GM12878 (cell line): ENCODE measurements around the gene CDCA5. TPM values are rescaled to one million over a fixed set of nuclear protein-coding genes. Genes with fewer than 3 reads are reported as not detected.

Experiments
- ATAC-seq: fragments of 200-7000 bp; cut with Tn5 transposase; 3 replicates; pipeline ENCODE4 v1.9.1; 2020; ENCODE audit warnings: mild to moderate bottlenecking, moderate library complexity
- BruUV-seq: library from RNA; stranded (reverse); fragments of 400-500 nt; replicated peaks from 2 replicates; lab custom pipeline; 2021; lab: Mats Ljungman, UMichigan
- CTCF ChIA-PET: fragments of 300-600 bp; sonication (Branson Sonifier 250); formaldehyde crosslinking; extraction: SDS; loops from one replicate; lab custom pipeline; 2021; ENCODE audit warnings: inconsistent platforms; lab: Yijun Ruan, JAX
- POLR2A ChIA-PET: fragments of 350-600 bp; formaldehyde crosslinking; extraction: SDS; loops from one replicate; lab custom pipeline; 2021; ENCODE audit warnings: inconsistent platforms; lab: Charles Lee
- RAD21 ChIA-PET: fragments of 300-600 bp; sonication (Branson Sonifier 250); formaldehyde crosslinking; loops from one replicate; lab custom pipeline; 2023; ENCODE audit warnings: antibody characterized with exemption; ENCODE audit not compliant: unreplicated experiment; lab: Charles Lee
- SMC1A ChIA-PET: fragments of 300-600 bp; sonication (Branson Sonifier 250); formaldehyde crosslinking; loops from one replicate; lab custom pipeline; 2023; ENCODE audit not compliant: unreplicated experiment, uncharacterized antibody; lab: Charles Lee
- DNase-seq: peaks from one replicate; pipeline ENCODE4 v3.0.0-alpha.2; 2011; ENCODE audit warnings: low read depth, low spot score
- FAIRE-seq: peaks from 3 replicates; lab custom pipeline; 2011; peaks lifted over from hg19 to GRCh38; lab: Jason Lieb, UNC
- H2AFZ ChIP-seq: 2 replicates; pipeline ENCODE4 v1.6.0; 2011; ENCODE audit warnings: low read depth, low read length, control low read depth; ENCODE audit not compliant: control insufficient read depth
- H3K27ac ChIP-seq: 2 replicates; pipeline ENCODE4 v1.5.1; 2011; ENCODE audit warnings: control low read depth; ENCODE audit not compliant: control insufficient read depth, insufficient read depth
- H3K27me3 ChIP-seq, 2 experiments: replicated peaks in 1 of 2; 2 replicates each; pipeline versions ENCODE4 v1.6.0 to v1.6.1; 2011; ENCODE audit warnings: low read length in 1 of 2; ENCODE audit not compliant: control insufficient read depth in 2 of 2, insufficient read depth in 2 of 2
- H3K36me3 ChIP-seq, 2 experiments: 2 replicates each; pipeline ENCODE4 v1.5.1; 2011; ENCODE audit warnings: low read length in 1 of 2; ENCODE audit not compliant: control insufficient read depth in 2 of 2, insufficient read depth in 2 of 2
- H3K4me1 ChIP-seq: 2 replicates; pipeline ENCODE4 v1.6.1; 2011; ENCODE audit warnings: mild to moderate bottlenecking, low read length, moderate library complexity, mixed read lengths; ENCODE audit not compliant: control insufficient read depth, insufficient read depth
- H3K4me2 ChIP-seq: 2 replicates; pipeline ENCODE4 v1.6.0; 2011; ENCODE audit warnings: control low read depth; ENCODE audit not compliant: control insufficient read depth, insufficient read depth
- H3K4me3 ChIP-seq: fragments of 200-600 bp; sonication (generic); 2 replicates; pipeline ENCODE4 v1.5.1; 2016
- H3K79me2 ChIP-seq: 2 replicates; pipeline ENCODE4 v1.6.0; 2011; ENCODE audit warnings: low read length; ENCODE audit not compliant: control insufficient read depth, insufficient read depth
- H3K9ac ChIP-seq: 2 replicates; pipeline ENCODE4 v1.8.0; 2011; ENCODE audit warnings: low read length, control low read depth, mixed read lengths; ENCODE audit not compliant: control insufficient read depth, insufficient read depth
- H3K9me3 ChIP-seq: replicated peaks from 3 replicates; pipeline ENCODE4 v1.5.1; 2011; ENCODE audit warnings: mild to moderate bottlenecking, low read length; ENCODE audit not compliant: control insufficient read depth, insufficient read depth
- H4K20me1 ChIP-seq: 2 replicates; pipeline ENCODE4 v1.6.0; 2011; ENCODE audit not compliant: control insufficient read depth, insufficient read depth
- BCLAF1 ChIP-seq: fragments of 450-650 bp; IDR thresholded peaks from 2 replicates; pipeline ENCODE4 v1.6.1; 2017; ENCODE audit warnings: antibody characterized with exemption, mild to moderate bottlenecking, moderate library complexity
- CBFB ChIP-seq: IDR thresholded peaks from 2 replicates; pipeline ENCODE4 v1.6.1; 2016; ENCODE audit warnings: antibody characterized with exemption, low read depth
- MTA3 ChIP-seq: IDR thresholded peaks from 2 replicates; pipeline ENCODE4 v1.6.1; 2012; ENCODE audit warnings: low read length, inconsistent platforms, borderline replicate concordance
- NR2F1 ChIP-seq: fragments of 450-650 bp; conservative IDR thresholded peaks from 2 replicates; pipeline ENCODE4 v1.6.1; 2017; ENCODE audit warnings: mild to moderate bottlenecking
- POLR2A ChIP-seq: IDR thresholded peaks from 2 replicates; pipeline ENCODE4 v1.6.1; 2011; ENCODE audit warnings: low read depth, mild to moderate bottlenecking, low read length
- SREBF2 ChIP-seq: IDR thresholded peaks from 2 replicates; pipeline ENCODE4 v1.6.1; 2012; ENCODE audit warnings: mild to moderate bottlenecking, low read length
- USF1 ChIP-seq: IDR thresholded peaks from 2 replicates; pipeline ENCODE4 v1.6.1; 2011; ENCODE audit warnings: borderline replicate concordance, low read depth, mild to moderate bottlenecking, moderate library complexity, mixed read lengths, low read length; ENCODE audit not compliant: insufficient read depth; ENCODE audit errors: extremely low read length
- WGBS: methylation state at CpG from one replicate; pipeline ENCODE4 v1.1.6; 2016; ENCODE audit warnings: low lambda C conversion rate; ENCODE audit not compliant: insufficient replicate concordance, insufficient coverage; ENCODE audit errors: missing lambda C conversion rate; 5-methylcytosine and 5-hydroxymethylcytosine counted together
- in situ Hi-C: fragments of 300-500 bp; cut with MboI; formaldehyde crosslinking; loops from 9 replicates; pipeline ENCODE4 v1.14.3; 2018; ENCODE audit warnings: mixed read lengths
- intact Hi-C: fragments of 100-400 bp; cut with micrococcal nuclease; formaldehyde crosslinking; loops from one replicate; pipeline ENCODE4 v1.14.2; 2022; ENCODE audit not compliant: unreplicated experiment
- polyA plus RNA-seq, 11 experiments: library from polyadenylated mRNA; depleted of rRNA in 4 of 11; unstranded in 6 of 11; stranded (reverse) in 5 of 11; fragments of >200 nt; fragmentation: Nextera tagmentation in 4 of 11; fragmentation: Illumina TruSeq in 1 of 11; extraction: Ambion mirVana in 4 of 11; extraction: Trizol in 1 of 11; gene quantifications; 1 replicate in 1 of 11; 2 replicates in 10 of 11; pipeline versions ENCODE4 v1.2.1 to v1.2.3, GENCODE V29; 2011 to 2016; ENCODE audit warnings: inconsistent platforms in 2 of 11, missing spikeins in 2 of 11, low read depth in 1 of 11
- total RNA-seq, 4 experiments: library from RNA; depleted of rRNA in 3 of 4; stranded (reverse); fragments of >200 nt in 3 of 4; fragmentation: Illumina TruSeq in 1 of 4; extraction: Trizol in 1 of 4; gene quantifications; 2 replicates each; pipeline versions ENCODE4 v1.2.1 to v1.2.3, GENCODE V29; 2013 to 2021

Gene CDCA5
- total and polyA plus RNA-seq, 10 of the 15 experiments (the other 5 are each of a cell fraction or from before 2014, with no cell fraction given) = 21.2 to 107 (median 64.9) TPM

GRCh38 chr11:65045061-65045460, 38.8 kb downstream of the CDCA5 start:
- Histone ChIP-seq H3K9me3 (no peaks in the 10 kb centered on the region), H2AFZ (no peak overlapping the region)
- no peak for ATAC-seq
- DNase-seq = no peak
- no peak for TF ChIP-seq USF1
- TF ChIP-seq NR2F1 = 0 out of 2 replicates have a peak, but pooled peaks have one; percentile 17
- TF ChIP-seq, all 136 proteins: peak for 1
- H3K27ac ChIP-seq = no peak overlapping the region
- H3K36me3 ChIP-seq = peaks cover 0 to 5% of the 10 kb centered on the region in 2 experiments; a peak in 3 of 4 replicates
- H3K4me3 ChIP-seq = no peak overlapping the region
- in situ Hi-C loops = no loop called here
- ChIA-PET POLR2A (interaction anchor here (1.0 to 2.1 kb wide), 2 partner anchors 16 to 24 kb away, joined by 3 to 5 read pairs; no protein-coding TSS in a partner anchor), RAD21 (interaction anchor here (0.5 kb wide), 1 partner anchor 17 kb away, joined by 5 read pairs; no protein-coding TSS in a partner anchor), CTCF (no interaction called here), SMC1A (no interaction called here)
- H3K9ac ChIP-seq = no peak overlapping the region
- no peaks in the 10 kb centered on the region for H4K20me1 ChIP-seq
- peaks cover 8% of the 10 kb centered on the region for H3K4me1 ChIP-seq
- H3K79me2 ChIP-seq = peaks cover 5% of the 10 kb centered on the region
- no peaks in the 10 kb centered on the region for H3K27me3 ChIP-seq
- 98% methylated on average over 5 of the region's 5 CpGs for WGBS
- BruUV-seq = no TSS peak
- H3K4me2 ChIP-seq = no peak overlapping the region
- intact Hi-C loops = no loop called here
- no peak for FAIRE-seq

GRCh38 chr11:65043881-65044501, 39.8 kb downstream of the CDCA5 start:
- SMC1A ChIA-PET = no interaction called here
- Histone ChIP-seq H3K79me2 (peaks cover 5% of the 10 kb centered on the region), H3K27ac (no peak overlapping the region), H3K4me1 (peaks cover 14% of the 10 kb centered on the region), H3K36me3 (peaks cover 0 to 5% of the 10 kb centered on the region in 2 experiments; a peak in 3 of 4 replicates), H3K4me2 (no peak overlapping the region), H3K4me3 (no peak overlapping the region), H3K9me3 (no peaks in the 10 kb centered on the region), H3K9ac (no peak overlapping the region), H2AFZ (no peak overlapping the region), H4K20me1 (no peaks in the 10 kb centered on the region), H3K27me3 (no peaks in the 10 kb centered on the region)
- intact Hi-C loops = loop anchor here (5.0 kb wide), 1 partner anchor 33 kb away; no protein-coding TSS in a partner anchor
- DNase-seq = no peak
- RAD21 ChIA-PET = no interaction called here
- POLR2A ChIA-PET = interaction anchor here (0.6 kb wide), 2 partner anchors 76 to 518 kb away, joined by 6 to 9 read pairs; no protein-coding TSS in a partner anchor
- FAIRE-seq = no peak
- no TSS peak for BruUV-seq
- CTCF ChIA-PET = no interaction called here
- WGBS = 92% methylated on average over 23 of the region's 23 CpGs
- TF ChIP-seq MTA3 = no peak
- TF ChIP-seq SREBF2 = no peak
- TF ChIP-seq BCLAF1 = no peak
- TF ChIP-seq CBFB = no peak
- TF ChIP-seq POLR2A = no peak
- in situ Hi-C loops = no loop called here
- ATAC-seq = no peak
